OCI-LY3 (cell line): ENCODE results near the gene TRAPPC14.

ENCODE experiments used
- CTCF ChIP-seq: fragments of 200-600, 300-600 bp; sonication (generic); IDR thresholded peaks from 2 replicates; pipeline ENCODE4 v1.5.1; 2014; ENCODE audit warnings: antibody characterized with exemption, low read length, low read depth
- EZH2phosphoT487 ChIP-seq: fragments of 200-600 bp; shearing (Covaris generic); IDR thresholded peaks from 2 replicates; pipeline ENCODE4 v1.6.1; 2018; ENCODE audit warnings: antibody characterized with exemption, mixed run types, low read depth

- TF ChIP-seq CTCF (no peak), EZH2phosphoT487 (no peak)
These were observed 638 bp upstream of the TRAPPC14 start for GRCh38 chr7:100159099-100159623.
